Measurements from ENCODE around the gene PPIH. TPM values are rescaled to one million over a fixed set of nuclear protein-coding genes. Genes with fewer than 3 reads are reported as not detected.
A peak's percentile ranks its signal among the peaks of the same experiment; 100 is the strongest.

Gene PPIH
- total RNA-seq (10 to 100 TPM; 29.4 to 32.6 TPM), total RNA-seq (17.3 to 81.2 (median 37.1) reads per million in 172 experiments)
- 48.3 TPM for polyA plus RNA-seq (2013, experiment 1 of 2)
- polyA plus RNA-seq (2013, experiment 2 of 2) = 48.0 TPM

DNA sequence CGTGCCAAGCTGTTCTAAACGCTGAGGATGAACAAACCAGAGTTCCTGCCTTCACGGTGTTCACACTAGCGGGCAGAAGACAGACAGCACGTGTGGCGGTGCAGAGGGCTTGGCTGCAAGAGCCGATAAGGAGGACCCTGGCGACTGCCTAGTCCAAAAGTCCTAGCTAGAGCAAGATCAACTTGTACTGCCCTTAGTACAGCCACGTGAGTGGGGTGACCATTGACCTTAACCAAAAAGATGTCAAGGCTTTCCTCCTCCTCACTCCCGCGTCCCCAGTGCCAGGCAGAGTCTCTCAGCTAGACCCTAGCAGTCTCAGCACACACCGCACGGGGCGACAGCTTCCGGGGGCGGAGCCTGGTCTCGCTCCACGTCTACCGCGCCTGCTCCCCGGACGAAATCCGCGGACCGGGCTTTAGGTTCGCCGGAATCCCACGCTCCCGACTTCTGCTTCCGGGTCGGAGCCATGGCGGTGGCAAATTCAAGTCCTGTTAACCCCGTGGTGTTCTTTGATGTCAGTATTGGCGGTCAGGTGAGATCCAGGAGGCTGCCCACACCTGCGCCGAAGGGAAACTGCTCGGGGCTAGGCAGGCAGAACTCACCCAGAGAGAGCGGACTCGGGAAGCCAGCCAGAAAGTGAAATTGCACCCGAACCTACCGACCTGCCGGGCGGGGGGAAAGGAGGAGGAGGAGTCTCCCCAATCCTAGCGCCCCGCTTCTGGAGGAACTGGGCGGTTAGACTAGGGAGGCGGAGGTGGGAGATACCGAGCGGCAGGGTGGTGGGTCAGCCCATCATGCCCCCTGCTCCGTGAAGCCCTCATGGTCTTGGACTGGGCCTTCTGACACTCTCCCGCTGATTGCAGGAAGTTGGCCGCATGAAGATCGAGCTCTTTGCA is at the start of gene PPIH:
TSS of gene PPIH (plus strand) at position 443 of the 896 bp plus-strand sequence. CDS start at position 467, 24 bp downstream.
- Histone ChIP-seq H3K27me3 (ENCODE audit: control insufficient read depth in 1 of 2, insufficient read depth in 2 of 2, low read length in 2 of 2) (no peaks in the 10 kb centered on the region), H3K27ac (ENCODE audit: low read depth in 1 of 2, low read length in 2 of 2) (peak within 1 kb of the TSS; percentile 68 to 77), H3K4me3 (ENCODE audit: low read length) (peak within 1 kb of the TSS; percentile 94), H3K36me3 (ENCODE audit: insufficient read depth, low read length) (peaks cover 24% of the 10 kb centered on the region), H3K4me1 (ENCODE audit: insufficient read depth, low read length) (peaks cover 18% of the 10 kb centered on the region), H3K9me3 (ENCODE audit: control insufficient read depth in 1 of 2, insufficient read depth in 1 of 2, low read length in 2 of 2) (no peaks in the 10 kb centered on the region)
- DNase-seq (peak; percentile 87 to 97 (median 94)), ATAC-seq (ENCODE audit: poor library complexity) (peak; percentile 98)
- ChIA-PET POLR2A (interaction anchor here (0.7 to 2.9 kb wide), 16 partner anchors 8 to 992 kb away, joined by 3 to 171 read pairs (median 4); partner anchors contain the start of genes C1orf50, CCDC30, CFAP57 and EBNA1BP2), CTCF (interaction anchor here (0.6 to 2.5 kb wide), 6 partner anchors 20 to 380 kb away, joined by 3 to 21 read pairs (median 3); partner anchors contain the start of genes C1orf50, P3H1 and YBX1)
- no peak for TF ChIP-seq CTCF (IDR thresholded peaks at IDR 0.05)
- no peaks in the 10 kb centered on the region for H3K9me3 Mint-ChIP-seq
- peaks cover 41% of the 10 kb centered on the region for H3K36me3 Mint-ChIP-seq (ENCODE audit: low read depth)
- H3K27ac Mint-ChIP-seq = peak within 1 kb of the TSS; percentile 88
- intact Hi-C loops (cut with DNase I, micrococcal nuclease) = loop anchor here (1.0 to 2.0 kb wide), 3 partner anchors 24 to 195 kb away; partner anchors contain the start of genes CCDC30 (in 1 of the 2) and YBX1 (in 1 of the 2)
- no peaks in the 10 kb centered on the region for H3K27me3 Mint-ChIP-seq
- peak within 1 kb of the TSS; percentile 95 for H3K4me3 Mint-ChIP-seq
- peaks cover 50% of the 10 kb centered on the region for H3K4me1 Mint-ChIP-seq (ENCODE audit: low read depth)

- no peaks in the 10 kb centered on the region for H3K9me3 Mint-ChIP-seq
- ATAC-seq (ENCODE audit: poor library complexity) (no peak), DNase-seq (no peak)
- H3K4me3 Mint-ChIP-seq = no peak overlapping the region
- H3K27me3 Mint-ChIP-seq = no peaks in the 10 kb centered on the region
- Histone ChIP-seq H3K36me3 (ENCODE audit: insufficient read depth, low read length) (no peaks in the 10 kb centered on the region), H3K4me3 (ENCODE audit: low read length) (no peak overlapping the region), H3K4me1 (ENCODE audit: insufficient read depth, low read length) (no peaks in the 10 kb centered on the region), H3K9me3 (ENCODE audit: control insufficient read depth in 1 of 2, insufficient read depth in 1 of 2, low read length in 2 of 2) (no peaks in the 10 kb centered on the region), H3K27me3 (ENCODE audit: control insufficient read depth in 1 of 2, insufficient read depth in 2 of 2, low read length in 2 of 2) (no peaks in the 10 kb centered on the region), H3K27ac (ENCODE audit: low read depth in 1 of 2, low read length in 2 of 2) (no peak overlapping the region)
- POLR2A ChIA-PET = no interaction called here
- no peak for TF ChIP-seq CTCF (IDR thresholded peaks at IDR 0.05)
- H3K27ac Mint-ChIP-seq = no peak overlapping the region
- no peaks in the 10 kb centered on the region for H3K36me3 Mint-ChIP-seq (ENCODE audit: low read depth)
- H3K4me1 Mint-ChIP-seq (ENCODE audit: low read depth) = no peaks in the 10 kb centered on the region
- CTCF ChIA-PET = no interaction called here
- intact Hi-C loops (cut with DNase I, micrococcal nuclease) = no loop called here
Measured at GRCh38 chr1:42613803-42614131, 44.5 kb upstream of the PPIH start.

DNA sequence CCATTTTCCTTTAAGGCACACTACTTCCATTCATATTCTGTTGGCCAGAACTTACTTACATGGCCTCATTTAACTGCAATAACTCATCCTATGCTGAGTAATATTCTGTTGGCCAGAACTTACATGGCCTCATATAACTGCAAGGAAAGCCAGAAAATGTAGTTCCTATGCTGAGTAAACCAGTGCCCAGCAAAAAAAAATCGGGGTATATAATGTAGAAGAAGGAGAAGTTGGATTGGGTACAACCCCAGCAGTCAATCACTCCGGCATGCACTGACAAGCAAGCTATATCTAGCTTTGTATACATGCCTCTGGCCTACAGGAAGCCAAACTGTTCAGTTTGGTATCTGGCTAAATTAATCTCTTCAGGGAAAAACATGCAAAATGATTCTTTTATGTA is 39.4 kb upstream of the PPIH start:
- no peak overlapping the region for H3K4me3 Mint-ChIP-seq
- no peak for ATAC-seq (ENCODE audit: poor library complexity)
- no peak overlapping the region for H3K27ac Mint-ChIP-seq
- ChIA-PET POLR2A (no interaction called here), CTCF (no interaction called here)
- no peaks in the 10 kb centered on the region for H3K27me3 ChIP-seq (ENCODE audit: control insufficient read depth in 1 of 2, insufficient read depth in 2 of 2, low read length in 2 of 2)
- no peak for TF ChIP-seq CTCF (IDR thresholded peaks at IDR 0.05)
- intact Hi-C loops (cut with DNase I, micrococcal nuclease) = no loop called here
- H3K27me3 Mint-ChIP-seq = no peaks in the 10 kb centered on the region
- no peaks in the 10 kb centered on the region for H3K36me3 Mint-ChIP-seq (ENCODE audit: low read depth)
- no peaks in the 10 kb centered on the region for H3K9me3 Mint-ChIP-seq
- no peak overlapping the region for H3K27ac ChIP-seq (ENCODE audit: low read depth in 1 of 2, low read length in 2 of 2)
- no peak overlapping the region for H3K4me3 ChIP-seq (ENCODE audit: low read length)
- H3K9me3 ChIP-seq (ENCODE audit: control insufficient read depth in 1 of 2, insufficient read depth in 1 of 2, low read length in 2 of 2) = no peaks in the 10 kb centered on the region
- no peaks in the 10 kb centered on the region for H3K4me1 ChIP-seq (ENCODE audit: insufficient read depth, low read length)
- DNase-seq = no peak
- H3K4me1 Mint-ChIP-seq (ENCODE audit: low read depth) = no peaks in the 10 kb centered on the region
- no peaks in the 10 kb centered on the region for H3K36me3 ChIP-seq (ENCODE audit: insufficient read depth, low read length)
